ENCODE measurements around the gene PDXDC1.
A peak's percentile ranks its signal among the peaks of the same experiment; 100 is the strongest.
"Not testable (repeated sequence)": the region's sequence is repeated elsewhere in the genome, so short reads cannot be mapped to it uniquely, and the experiment has no call there.

Gene PDXDC1

DNA sequence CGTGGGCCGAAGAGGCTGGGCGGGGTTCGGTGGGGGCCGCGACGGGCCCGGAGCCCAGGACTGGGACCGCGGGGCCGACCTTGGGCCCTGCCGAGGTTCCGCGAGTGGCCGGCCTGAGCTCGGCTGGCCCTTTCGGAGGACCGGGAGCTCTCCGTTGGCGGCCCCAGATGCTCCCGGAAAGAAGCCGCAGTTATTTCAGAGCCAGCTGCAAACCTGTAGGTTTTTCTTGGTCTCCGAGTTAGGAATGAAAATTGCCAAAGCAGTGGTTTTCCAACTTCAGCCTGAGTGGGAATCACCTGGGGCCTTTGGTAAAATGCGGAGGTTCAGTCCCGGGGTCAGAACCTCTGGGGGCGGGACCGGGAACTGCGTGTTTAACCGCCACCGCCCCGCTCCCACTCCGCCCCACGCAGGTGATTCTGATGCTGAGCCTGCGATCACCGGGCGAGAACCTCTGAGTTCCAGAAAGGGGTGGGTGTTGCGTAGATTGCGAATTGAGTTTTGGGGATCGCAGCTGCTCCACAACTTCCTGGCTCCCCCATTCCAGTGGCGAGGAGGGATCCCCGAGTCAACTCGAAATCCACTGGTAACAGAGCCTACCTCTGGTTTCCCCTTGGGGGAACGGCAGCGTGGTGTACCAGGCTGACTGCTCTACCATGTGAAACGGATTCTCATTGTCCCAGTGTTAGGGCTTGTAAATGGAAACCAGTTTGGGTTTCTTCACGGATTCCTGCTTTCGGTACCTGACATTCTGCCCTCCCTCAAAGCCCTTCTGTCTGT lies 780 bp downstream of the PDXDC1 start:
- not testable (repeated sequence) for H3K27me3 ChIP-seq (replicated peaks; ENCODE audit: control insufficient read depth, insufficient read depth, low read length); H3K36me3 ChIP-seq (ENCODE audit: control insufficient read depth, insufficient read depth, low read length, severe bottlenecking); H3K9me3 ChIP-seq (ENCODE audit: control insufficient read depth, low read length)
- peak overlapping the region; percentile 97 for H3K9ac ChIP-seq (ENCODE audit: low read length)
- peaks cover 18% of the 10 kb centered on the region for H3K4me1 ChIP-seq (ENCODE audit: control insufficient read depth, insufficient read depth, low read length)
- DNase-seq (ENCODE audit: low read depth): peak; percentile 58
- H3K4me3 ChIP-seq (ENCODE audit: low read length): peak overlapping the region; percentile 87

GRCh38 chr16:14976971-14977736 lies 2.3 kb downstream of the PDXDC1 start:
- DNase-seq (ENCODE audit: low read depth): peak; percentile 46
- H3K4me1 ChIP-seq (ENCODE audit: control insufficient read depth, insufficient read depth, low read length): peaks cover 20% of the 10 kb centered on the region
- peak overlapping the region; percentile 87 for H3K4me3 ChIP-seq (ENCODE audit: low read length)
- H3K27me3 ChIP-seq (replicated peaks; ENCODE audit: control insufficient read depth, insufficient read depth, low read length); H3K9me3 ChIP-seq (ENCODE audit: control insufficient read depth, low read length); H3K9ac ChIP-seq (ENCODE audit: low read length); H3K36me3 ChIP-seq (ENCODE audit: control insufficient read depth, insufficient read depth, low read length, severe bottlenecking): not testable (repeated sequence)

DNA sequence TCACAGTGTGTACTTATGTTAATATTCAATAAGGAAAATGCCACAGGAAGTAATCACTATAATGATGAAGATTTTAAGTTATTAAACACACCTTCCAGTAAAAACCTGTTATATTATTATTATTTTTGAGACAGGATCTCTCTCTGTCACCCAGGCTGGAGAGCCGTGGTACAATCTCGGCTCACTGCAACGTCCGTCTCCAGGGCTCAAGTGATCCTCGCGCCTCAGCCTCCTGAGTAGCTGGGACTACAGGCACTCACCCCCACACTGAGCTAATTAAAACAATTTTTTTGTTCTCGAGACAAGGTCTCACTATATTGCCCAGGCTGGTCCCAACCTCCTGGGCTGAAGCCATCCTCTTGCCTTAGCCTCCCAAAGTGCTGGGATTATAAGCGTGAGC lies 3.5 kb downstream of the PDXDC1 start:
- not testable (repeated sequence) for H3K4me3 ChIP-seq (ENCODE audit: low read length); H3K36me3 ChIP-seq (ENCODE audit: control insufficient read depth, insufficient read depth, low read length, severe bottlenecking); DNase-seq (ENCODE audit: low read depth); H3K9me3 ChIP-seq (ENCODE audit: control insufficient read depth, low read length); H3K9ac ChIP-seq (ENCODE audit: low read length); H3K27me3 ChIP-seq (replicated peaks; ENCODE audit: control insufficient read depth, insufficient read depth, low read length)
- peaks cover 28% of the 10 kb centered on the region for H3K4me1 ChIP-seq (ENCODE audit: control insufficient read depth, insufficient read depth, low read length)

DNA sequence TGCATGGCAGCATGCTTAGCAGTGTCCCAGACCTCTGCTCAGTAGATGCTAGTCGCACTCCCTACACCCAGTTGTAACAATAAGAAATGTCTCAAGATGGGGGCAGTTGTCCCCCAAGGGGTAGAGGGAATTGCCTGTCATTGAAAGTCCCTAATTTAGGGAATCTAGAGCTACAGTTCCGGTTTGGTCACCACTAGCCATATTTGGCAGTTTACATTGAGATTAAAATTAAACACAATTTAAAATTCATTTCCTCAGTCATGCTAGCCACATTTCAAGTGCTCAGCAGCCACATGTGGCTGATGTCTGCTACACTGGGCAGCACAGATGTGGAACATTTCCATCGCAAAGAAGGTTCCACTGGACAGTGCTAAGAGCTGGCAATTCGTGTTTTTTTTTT lies 4.1 kb downstream of the PDXDC1 start:
- not testable (repeated sequence) for H3K36me3 ChIP-seq (ENCODE audit: control insufficient read depth, insufficient read depth, low read length, severe bottlenecking); H3K9ac ChIP-seq (ENCODE audit: low read length); DNase-seq (ENCODE audit: low read depth); H3K9me3 ChIP-seq (ENCODE audit: control insufficient read depth, low read length); H3K4me3 ChIP-seq (ENCODE audit: low read length); H3K27me3 ChIP-seq (replicated peaks; ENCODE audit: control insufficient read depth, insufficient read depth, low read length)
- peaks cover 28% of the 10 kb centered on the region for H3K4me1 ChIP-seq (ENCODE audit: control insufficient read depth, insufficient read depth, low read length)

GRCh38 chr16:14981234-14981633 lies 6.4 kb downstream of the PDXDC1 start:
- H3K9ac ChIP-seq (ENCODE audit: low read length); DNase-seq (ENCODE audit: low read depth); H3K9me3 ChIP-seq (ENCODE audit: control insufficient read depth, low read length); H3K4me3 ChIP-seq (ENCODE audit: low read length); H3K36me3 ChIP-seq (ENCODE audit: control insufficient read depth, insufficient read depth, low read length, severe bottlenecking); H3K27me3 ChIP-seq (replicated peaks; ENCODE audit: control insufficient read depth, insufficient read depth, low read length): not testable (repeated sequence)
- H3K4me1 ChIP-seq (ENCODE audit: control insufficient read depth, insufficient read depth, low read length): peaks cover 22% of the 10 kb centered on the region

GRCh38 chr16:14982521-14982920 lies 7.7 kb downstream of the PDXDC1 start:
- H3K9me3 ChIP-seq (ENCODE audit: control insufficient read depth, low read length); H3K4me1 ChIP-seq (ENCODE audit: control insufficient read depth, insufficient read depth, low read length): not testable (repeated sequence)
- DNase-seq (ENCODE audit: low read depth): peak; percentile 63

DNA sequence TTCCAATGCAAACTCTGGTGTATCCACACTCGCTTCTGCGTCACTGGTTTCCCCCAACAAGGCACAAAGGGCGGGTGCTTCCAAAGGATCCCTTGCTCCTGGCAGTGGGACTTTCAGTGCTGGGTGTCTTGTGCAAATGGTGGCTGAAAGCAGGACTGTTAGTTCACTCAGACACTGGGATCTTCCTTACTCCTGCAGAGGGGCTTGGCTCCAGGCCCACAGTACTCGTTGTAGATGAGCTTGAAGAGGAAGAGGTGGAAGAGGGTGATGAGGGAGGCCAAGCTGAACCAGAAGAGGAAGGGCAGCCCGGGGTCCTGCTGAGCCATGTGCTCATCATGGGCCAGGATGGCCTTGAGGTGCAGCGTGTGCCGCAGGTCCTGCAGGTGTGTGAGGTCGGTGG lies 13.3 kb downstream of the PDXDC1 start:
- H3K4me3 ChIP-seq (ENCODE audit: low read length); H3K9me3 ChIP-seq (ENCODE audit: control insufficient read depth, low read length); H3K36me3 ChIP-seq (ENCODE audit: control insufficient read depth, insufficient read depth, low read length, severe bottlenecking); H3K9ac ChIP-seq (ENCODE audit: low read length); H3K27me3 ChIP-seq (replicated peaks; ENCODE audit: control insufficient read depth, insufficient read depth, low read length); DNase-seq (ENCODE audit: low read depth); H3K4me1 ChIP-seq (ENCODE audit: control insufficient read depth, insufficient read depth, low read length): not testable (repeated sequence)

More at GRCh38 chr16:14982521-14982920, 7.7 kb downstream of the PDXDC1 start:
- H3K9ac ChIP-seq (ENCODE audit: low read length): peak overlapping the region; percentile 41
- H3K27me3 ChIP-seq (replicated peaks; ENCODE audit: control insufficient read depth, insufficient read depth, low read length); H3K36me3 ChIP-seq (ENCODE audit: control insufficient read depth, insufficient read depth, low read length, severe bottlenecking): not testable (repeated sequence)
- peak overlapping the region; percentile 19 for H3K4me3 ChIP-seq (ENCODE audit: low read length)

DNA sequence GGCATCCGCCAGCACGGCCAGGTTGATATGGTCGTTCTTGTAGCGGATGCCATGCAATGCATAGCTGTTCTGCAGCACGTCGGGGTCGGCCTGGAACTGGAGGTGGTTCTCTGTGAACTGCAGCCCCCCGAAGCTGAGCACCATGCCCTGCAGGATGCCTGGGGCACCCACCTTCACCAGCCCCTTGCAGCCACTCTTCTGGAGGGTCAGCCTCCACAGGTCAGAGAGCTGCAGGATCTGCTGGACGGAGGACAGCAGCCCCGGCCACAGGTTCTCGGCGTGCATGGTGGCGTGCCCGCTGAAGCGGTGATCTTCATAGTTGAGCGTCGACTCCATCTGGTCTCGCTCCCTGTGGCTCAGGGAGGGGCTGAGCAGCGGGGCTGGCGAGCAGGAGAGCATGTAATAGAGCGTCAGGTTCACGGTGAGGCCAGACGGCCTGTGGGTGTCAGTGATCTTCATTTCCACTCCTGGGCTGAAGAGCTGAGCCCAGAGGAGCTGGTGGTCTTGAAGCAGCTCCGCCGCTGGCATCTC lies 13.9 kb downstream of the PDXDC1 start:
- H3K36me3 ChIP-seq (ENCODE audit: control insufficient read depth, insufficient read depth, low read length, severe bottlenecking); H3K4me1 ChIP-seq (ENCODE audit: control insufficient read depth, insufficient read depth, low read length); H3K9me3 ChIP-seq (ENCODE audit: control insufficient read depth, low read length); DNase-seq (ENCODE audit: low read depth); H3K4me3 ChIP-seq (ENCODE audit: low read length); H3K9ac ChIP-seq (ENCODE audit: low read length); H3K27me3 ChIP-seq (replicated peaks; ENCODE audit: control insufficient read depth, insufficient read depth, low read length): not testable (repeated sequence)

- not testable (repeated sequence) for H3K27me3 ChIP-seq (replicated peaks; ENCODE audit: control insufficient read depth, insufficient read depth, low read length); H3K9ac ChIP-seq (ENCODE audit: low read length); H3K4me1 ChIP-seq (ENCODE audit: control insufficient read depth, insufficient read depth, low read length); DNase-seq (ENCODE audit: low read depth); H3K36me3 ChIP-seq (ENCODE audit: control insufficient read depth, insufficient read depth, low read length, severe bottlenecking); H3K4me3 ChIP-seq (ENCODE audit: low read length); H3K9me3 ChIP-seq (ENCODE audit: control insufficient read depth, low read length)
These were observed 14.8 kb downstream of the PDXDC1 start for GRCh38 chr16:14989291-14990281.

DNA sequence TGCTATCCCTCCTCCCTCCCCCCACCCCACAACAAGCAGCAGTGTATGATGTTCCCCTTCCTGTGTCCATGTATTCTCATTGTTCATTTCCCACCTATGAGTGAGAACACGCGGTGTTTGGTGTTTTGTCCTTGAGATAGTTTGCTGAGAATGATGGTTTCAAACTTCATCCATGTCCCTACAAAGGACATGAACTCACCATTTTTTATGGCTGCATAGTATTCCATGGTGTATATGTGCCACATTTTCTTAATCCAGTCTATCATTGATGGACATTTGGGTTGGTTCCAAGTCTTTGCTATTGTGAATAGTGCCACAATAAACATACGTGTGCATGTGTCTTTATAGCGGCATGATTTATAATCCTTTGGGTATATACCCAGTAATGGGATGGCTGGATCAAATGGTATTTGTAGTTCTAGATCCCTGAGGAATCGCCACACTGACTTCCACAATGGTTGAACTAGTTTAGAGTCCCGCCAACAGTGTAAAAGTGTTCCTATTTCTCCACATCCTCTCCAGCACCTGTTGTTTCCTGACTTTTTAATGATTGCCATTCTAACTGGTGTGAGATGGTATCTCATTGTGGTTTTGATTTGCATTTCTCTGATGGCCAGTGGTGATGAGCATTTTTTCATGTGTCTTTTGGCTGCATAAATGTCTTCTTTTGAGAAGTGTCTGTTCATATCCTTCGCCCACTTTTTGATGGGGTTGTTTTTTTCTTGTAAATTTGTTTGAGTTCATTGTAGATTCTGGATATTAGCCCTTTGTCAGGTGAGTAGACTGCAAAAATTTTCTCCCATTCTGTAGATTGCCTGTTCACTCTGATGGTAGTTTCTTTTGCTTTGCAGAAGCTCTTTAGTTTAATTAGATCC lies 18.7 kb downstream of the PDXDC1 start:
- not testable (repeated sequence) for H3K4me1 ChIP-seq (ENCODE audit: control insufficient read depth, insufficient read depth, low read length); DNase-seq (ENCODE audit: low read depth); H3K36me3 ChIP-seq (ENCODE audit: control insufficient read depth, insufficient read depth, low read length, severe bottlenecking); H3K27me3 ChIP-seq (replicated peaks; ENCODE audit: control insufficient read depth, insufficient read depth, low read length); H3K9me3 ChIP-seq (ENCODE audit: control insufficient read depth, low read length); H3K9ac ChIP-seq (ENCODE audit: low read length); H3K4me3 ChIP-seq (ENCODE audit: low read length)

All from adipocyte (in vitro differentiated cells).